Adrenal gland (tissue), 12 donors: ENCODE results near the gene NFIC. TPM values are rescaled to one million over a fixed set of nuclear protein-coding genes. Genes with fewer than 3 reads are reported as not detected.
"Not testable (repeated sequence)": the region's sequence is repeated elsewhere in the genome, so short reads cannot be mapped to it uniquely, and the experiment has no call there.

Source experiments
- DNase-seq, 7 donors: peaks; one replicate each; pipeline ENCODE4 v3.0.0-alpha.2; 2019 to 2020
- H3K27ac ChIP-seq, 5 donors: fragments of 200-600 bp; sonication (generic) in 4 of 5; 1 replicate in 3 of 5; 2 replicates in 2 of 5; pipeline versions ENCODE4 v1.5.1 to v1.8.0; 2016 to 2020; ENCODE audit warnings: mild to moderate bottlenecking in 1 of 5
- H3K27me3 ChIP-seq: fragments of 200-600 bp; 2 replicates; pipeline ENCODE4 v1.8.0; 2021
- H3K36me3 ChIP-seq, 2 donors: fragments of 200-600 bp; replicated peaks in 1 of 2; 1 replicate in 1 of 2; 2 replicates in 1 of 2; pipeline versions ENCODE4 v1.5.1 to v1.8.0; 2018 to 2022
- H3K4me1 ChIP-seq, 2 donors: fragments of 200-600 bp; replicated peaks in 1 of 2; 1 replicate in 1 of 2; 2 replicates in 1 of 2; pipeline versions ENCODE4 v1.5.1 to v1.8.0; 2018 to 2021
- H3K4me3 ChIP-seq, 4 donors: fragments of 200-600 bp; sonication (generic) in 3 of 4; one replicate each; pipeline ENCODE4 v1.5.1; 2016 to 2018
- H3K9me3 ChIP-seq, 3 donors: fragments of 200-600 bp; sonication (generic) in 1 of 3; replicated peaks in 1 of 3; 1 replicate in 2 of 3; 2 replicates in 1 of 3; pipeline versions ENCODE4 v1.5.1 to v1.8.0; 2016 to 2021
- CTCF ChIP-seq, 6 experiments: fragments of 450-650 bp in 4 of 6; fragments of 200-600 bp in 2 of 6; sonication (generic) in 1 of 6; IDR thresholded peaks; 1 replicate in 5 of 6; 2 replicates in 1 of 6; pipeline versions ENCODE4 v1.5.1 to v1.8.0; 2016 to 2021; ENCODE audit warnings: antibody characterized with exemption in 6 of 6, mild to moderate bottlenecking in 2 of 6, moderate library complexity in 1 of 6
- POLR2A ChIP-seq, 2 donors: fragments of 450-650 bp; IDR thresholded peaks; one replicate each; pipeline ENCODE4 v1.6.1; 2017; ENCODE audit warnings: antibody characterized with exemption in 2 of 2, mild to moderate bottlenecking in 2 of 2, moderate library complexity in 1 of 2
- WGBS, 4 donors: extraction: QIAGEN DNeasy Blood & Tissue Kit in 2 of 4; methylation state at CpG; one replicate each; pipeline versions ENCODE4 v1.1.5 to v1.1.7; 2013 to 2017; 5-methylcytosine and 5-hydroxymethylcytosine counted together
- intact Hi-C, 2 donors: fragments of 100-400 bp; cut with DNase I; formaldehyde crosslinking; loops; one replicate each; pipeline versions ENCODE4 v1.14.1 to v1.15.0; 2022 to 2023
- polyA plus RNA-seq, 3 donors: library from polyadenylated mRNA; stranded (reverse); fragments of 200-250 nt in 2 of 3; fragments of 350-450 nt in 1 of 3; fragmentation: Illumina TruSeq in 1 of 3; extraction: RNeasy Lipid Tissue Mini Kit (QIAGEN cat#74804) in 1 of 3; gene quantifications; one replicate each; pipeline ENCODE4 v1.2.3, GENCODE V29; 2013 to 2014
- total RNA-seq, 9 donors: library from RNA; depleted of rRNA in 4 of 9; stranded (reverse); fragments of >200 nt in 4 of 9; fragments of 120-200 nt in 1 of 9; fragmentation: NEBNext Ultra II Directional in 1 of 9; extraction: Animal tissue kit (Norgen Biotek cat#: 25700) in 1 of 9; gene quantifications; one replicate each; pipeline versions ENCODE4 v1.1.0 to v1.2.4, GENCODE V29; 2013 to 2023
- donor health status: healthy with polysubstance abuse.
- donor health status: Bipolar disorder and iron deficiency.
- donor health status: DM: yes; HTN: yes; CAD: no.
- donor health status: DM: no; HTN: no; CAD: no.
- donor health status: DM: no; HTN: no; CAD: no.
- donor health status: DM: yes; HTN: yes; CAD: no.

NFIC gene
- total and polyA plus RNA-seq, 12 donors, result 3.5 to 329 (median 171) TPM

GRCh38 chr19:3328743-3329142 is 37.6 kb upstream of the NFIC start:
- intact Hi-C loops, result no loop called here
- 91 to 97% (median 94%) methylated on average over 3 of the region's 3 CpGs for WGBS, 4 donors
- no peak for DNase-seq
- TF ChIP-seq CTCF (IDR thresholded peaks at IDR 0.05), result no peak
- no peak for TF ChIP-seq POLR2A (IDR thresholded peaks at IDR 0.05)
- H3K4me1 ChIP-seq, result no peaks in the 10 kb centered on the region
- no peak overlapping the region for H3K27ac ChIP-seq
- H3K4me3 ChIP-seq, result no peak overlapping the region
- no peaks in the 10 kb centered on the region for H3K9me3 ChIP-seq
- no peaks in the 10 kb centered on the region for H3K27me3 ChIP-seq
- H3K36me3 ChIP-seq, result no peaks in the 10 kb centered on the region

DNA sequence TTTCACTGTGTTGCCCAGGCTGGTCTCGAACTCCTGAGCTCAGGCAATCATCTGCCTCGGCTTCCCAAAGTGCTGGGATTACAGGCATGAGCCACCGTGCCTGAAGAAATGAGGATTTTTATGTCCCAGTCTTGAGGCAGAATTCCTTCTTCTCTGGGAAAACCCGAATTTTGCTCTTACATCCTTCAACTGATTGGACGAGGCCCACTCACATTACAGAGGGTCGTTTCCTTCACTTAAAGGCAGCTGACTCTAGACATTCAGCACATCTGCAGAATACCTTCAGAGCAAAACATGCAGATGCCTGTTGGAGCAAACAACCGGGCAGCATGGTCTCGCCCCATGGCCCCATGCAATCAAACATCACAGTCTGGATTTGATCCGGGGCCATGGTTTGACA is 36.3 kb upstream of the NFIC start:
- Histone ChIP-seq H3K27ac (no peak overlapping the region), H3K36me3 (no peaks in the 10 kb centered on the region), H3K9me3 (no peaks in the 10 kb centered on the region), H3K4me1 (peaks cover 2 to 8% of the 10 kb centered on the region in 2 donors), H3K4me3 (no peak overlapping the region), H3K27me3 (no peaks in the 10 kb centered on the region)
- intact Hi-C loops, result no loop called here
- no peak for TF ChIP-seq POLR2A (IDR thresholded peaks at IDR 0.05)
- TF ChIP-seq CTCF (IDR thresholded peaks at IDR 0.05), result no peak
- no peak for DNase-seq
- WGBS, 4 donors, result 80 to 90% (median 87%) methylated on average over 9 of the region's 9 CpGs

GRCh38 chr19:3332232-3332631 is 34.2 kb upstream of the NFIC start:
- intact Hi-C loops, H3K36me3 ChIP-seq, DNase-seq, H3K27ac ChIP-seq, H3K9me3 ChIP-seq, H3K4me3 ChIP-seq, H3K27me3 ChIP-seq: not testable (repeated sequence)
- H3K4me1 ChIP-seq, result peaks cover 23 to 30% of the 10 kb centered on the region in 2 donors
- 79 to 82% methylated on average over 1 of the region's 1 CpG; no CpG with 5 or more reads in 2 of the 4 donors for WGBS, 4 donors

DNA sequence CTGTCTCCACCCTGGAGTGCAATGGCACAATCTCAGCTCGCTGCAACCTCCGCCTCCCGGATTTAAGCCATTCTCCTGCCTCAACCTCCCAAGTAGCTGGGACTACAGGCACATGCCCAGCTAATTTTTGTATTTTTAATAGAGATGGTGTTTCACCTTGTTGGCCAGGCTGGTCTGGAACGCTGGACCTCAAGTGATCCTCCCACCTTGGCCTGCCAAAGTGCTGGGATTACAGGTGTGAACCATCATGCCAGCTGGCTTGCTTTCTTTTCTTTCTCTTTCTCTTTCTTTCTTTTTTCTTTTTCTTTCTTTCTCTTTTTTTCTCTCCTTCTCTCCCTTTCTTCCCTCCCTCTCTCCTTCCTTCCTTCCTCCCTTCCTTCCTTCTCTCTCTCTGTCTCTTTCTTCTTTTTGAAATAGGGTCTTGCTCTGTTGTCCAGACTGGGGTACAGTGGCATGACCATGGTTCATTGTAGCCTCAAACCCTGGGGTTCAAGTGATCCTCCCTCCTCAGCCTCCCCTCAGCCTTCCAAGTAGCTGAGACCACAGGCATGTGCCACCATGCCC is 33.3 kb upstream of the NFIC start:
- WGBS, 4 donors, result 61 to 89% (median 78%) methylated on average over 4 of the region's 4 CpGs
- no peaks in the 10 kb centered on the region for H3K36me3 ChIP-seq
- intact Hi-C loops, result no loop called here

GRCh38 chr19:3333662-3334061 is 32.7 kb upstream of the NFIC start:
- DNase-seq, result no peak
- Histone ChIP-seq H3K4me3 (no peak overlapping the region), H3K36me3 (no peaks in the 10 kb centered on the region), H3K9me3 (no peaks in the 10 kb centered on the region), H3K4me1 (peaks cover 31 to 42% of the 10 kb centered on the region in 2 donors), H3K27ac (no peak overlapping the region), H3K27me3 (no peaks in the 10 kb centered on the region)
- TF ChIP-seq CTCF (IDR thresholded peaks at IDR 0.05) (no peak), POLR2A (IDR thresholded peaks at IDR 0.05) (no peak)
- 85 to 95% (median 93%) methylated on average over 8 of the region's 8 CpGs for WGBS, 4 donors
- intact Hi-C loops, result no loop called here

More for the DNA sequence above, 33.3 kb upstream of the NFIC start:
- Histone ChIP-seq H3K27ac (no peak overlapping the region), H3K27me3 (no peaks in the 10 kb centered on the region), H3K4me3 (no peak overlapping the region), H3K4me1 (peaks cover 31 to 36% of the 10 kb centered on the region in 2 donors), H3K9me3 (no peaks in the 10 kb centered on the region)
- no peak for DNase-seq
- TF ChIP-seq POLR2A (IDR thresholded peaks at IDR 0.05), result no peak

DNA sequence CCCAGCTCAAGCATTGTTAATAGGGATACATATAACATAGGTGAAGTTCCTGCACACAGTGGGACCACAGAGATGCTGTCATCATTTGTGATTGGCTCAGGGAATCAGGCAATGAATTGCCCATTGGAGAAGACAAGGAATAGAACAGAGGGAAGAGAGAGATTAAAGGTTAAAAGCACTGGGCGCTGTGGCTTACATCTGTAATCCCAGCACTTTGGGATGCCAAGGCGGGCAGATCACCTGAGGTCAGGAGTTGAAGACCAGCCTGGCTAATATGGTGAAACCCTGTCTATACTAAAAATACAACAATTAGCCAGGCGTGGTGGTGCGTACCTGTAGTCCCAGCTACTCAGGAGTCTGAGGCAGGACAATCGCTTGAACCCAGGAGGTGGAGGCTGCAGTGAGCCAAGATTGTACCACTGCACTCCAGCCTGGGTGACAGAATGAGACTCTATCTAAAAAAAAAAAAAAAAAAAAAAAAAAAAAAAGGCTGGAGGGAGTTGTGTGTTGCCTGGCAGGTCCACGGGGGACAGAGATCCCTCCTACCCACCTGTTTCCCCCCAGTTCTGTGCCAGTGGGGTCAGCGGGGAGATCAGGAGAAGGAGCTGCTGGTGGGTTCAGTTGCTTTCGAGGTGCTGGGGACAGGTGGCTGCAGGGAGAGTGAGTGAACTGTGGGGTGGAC is 31.5 kb upstream of the NFIC start:
- not testable (repeated sequence) for DNase-seq
- peaks cover 31 to 47% of the 10 kb centered on the region in 2 donors for H3K4me1 ChIP-seq

More for the DNA sequence above, 31.5 kb upstream of the NFIC start:
- 58 to 74% (median 67%) methylated on average over 5 to 8 of the region's 8 CpGs for WGBS, 4 donors
- H3K9me3 ChIP-seq, H3K36me3 ChIP-seq, intact Hi-C loops, H3K4me3 ChIP-seq, H3K27me3 ChIP-seq: not testable (repeated sequence)
- peak overlapping the region; percentile 92 to 98 (median 96) for H3K27ac ChIP-seq
